Bronchial epithelial cell (primary cell): ENCODE data around the gene RBM47. TPM values are rescaled to one million over a fixed set of nuclear protein-coding genes. Genes with fewer than 3 reads are reported as not detected.

Experiments used
- DNase-seq: peaks from one replicate; pipeline ENCODE4 v3.0.0-alpha.2; 2010; ENCODE audit warnings: low read depth
- FAIRE-seq: peaks from 2 replicates; lab custom pipeline; 2011; peaks lifted over from hg19 to GRCh38; lab: Jason Lieb, UNC
- H3K27me3 ChIP-seq: 2 replicates; pipeline ENCODE4 v1.5.1; 2011; ENCODE audit warnings: low read length; ENCODE audit not compliant: control insufficient read depth, insufficient read depth
- H3K36me3 ChIP-seq: 2 replicates; pipeline ENCODE4 v1.5.1; 2011; ENCODE audit warnings: low read length; ENCODE audit not compliant: control insufficient read depth, insufficient read depth
- H3K4me3 ChIP-seq: 2 replicates; pipeline ENCODE4 v1.5.1; 2011; ENCODE audit warnings: mild to moderate bottlenecking, low read depth, low read length, control low read depth
- total RNA-seq: library from RNA; depleted of rRNA; stranded (reverse); fragments of >200 nt; gene quantifications from 2 replicates; pipeline ENCODE4 v1.2.1, GENCODE V29; 2014
- TF ChIP-seq, protein P1 (sequence below): IDR thresholded peaks from 2 replicates; pipeline ENCODE4 v1.5.1; 2011; ENCODE audit warnings: mild to moderate bottlenecking, moderate library complexity, low read length, control low read depth, inconsistent platforms; ENCODE audit not compliant: insufficient read depth, severe bottlenecking

RBM47 gene
- total RNA-seq, 1 donor from 2014 or later, result 35.0 TPM

DNA sequence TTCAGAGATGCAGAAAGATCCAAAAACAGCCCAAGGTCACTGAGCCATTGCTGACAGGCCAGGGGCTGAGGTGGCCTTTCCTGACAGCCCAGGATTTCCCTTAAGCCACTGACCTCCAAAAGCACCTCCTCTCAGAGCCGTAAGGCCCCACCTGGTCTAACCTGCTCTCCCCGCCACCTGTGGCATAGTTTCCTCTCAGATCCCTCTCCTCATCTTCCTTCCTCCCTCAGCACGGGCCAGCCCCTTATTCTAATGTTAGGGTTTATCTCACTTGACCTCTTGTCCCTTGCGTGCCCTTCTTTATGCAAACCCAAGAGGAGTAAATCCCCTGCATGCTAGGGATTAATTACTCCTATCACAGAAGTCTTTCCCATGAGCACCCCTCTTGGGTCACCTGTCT is 113.0 kb downstream of the RBM47 start:
- DNase-seq (no peak), FAIRE-seq (no peak)
- TF ChIP-seq, protein P1, sequence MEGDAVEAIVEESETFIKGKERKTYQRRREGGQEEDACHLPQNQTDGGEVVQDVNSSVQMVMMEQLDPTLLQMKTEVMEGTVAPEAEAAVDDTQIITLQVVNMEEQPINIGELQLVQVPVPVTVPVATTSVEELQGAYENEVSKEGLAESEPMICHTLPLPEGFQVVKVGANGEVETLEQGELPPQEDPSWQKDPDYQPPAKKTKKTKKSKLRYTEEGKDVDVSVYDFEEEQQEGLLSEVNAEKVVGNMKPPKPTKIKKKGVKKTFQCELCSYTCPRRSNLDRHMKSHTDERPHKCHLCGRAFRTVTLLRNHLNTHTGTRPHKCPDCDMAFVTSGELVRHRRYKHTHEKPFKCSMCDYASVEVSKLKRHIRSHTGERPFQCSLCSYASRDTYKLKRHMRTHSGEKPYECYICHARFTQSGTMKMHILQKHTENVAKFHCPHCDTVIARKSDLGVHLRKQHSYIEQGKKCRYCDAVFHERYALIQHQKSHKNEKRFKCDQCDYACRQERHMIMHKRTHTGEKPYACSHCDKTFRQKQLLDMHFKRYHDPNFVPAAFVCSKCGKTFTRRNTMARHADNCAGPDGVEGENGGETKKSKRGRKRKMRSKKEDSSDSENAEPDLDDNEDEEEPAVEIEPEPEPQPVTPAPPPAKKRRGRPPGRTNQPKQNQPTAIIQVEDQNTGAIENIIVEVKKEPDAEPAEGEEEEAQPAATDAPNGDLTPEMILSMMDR, result no peak
- no peak overlapping the region for H3K4me3 ChIP-seq
- H3K36me3 ChIP-seq, result no peaks in the 10 kb centered on the region
- no peaks in the 10 kb centered on the region for H3K27me3 ChIP-seq

DNA sequence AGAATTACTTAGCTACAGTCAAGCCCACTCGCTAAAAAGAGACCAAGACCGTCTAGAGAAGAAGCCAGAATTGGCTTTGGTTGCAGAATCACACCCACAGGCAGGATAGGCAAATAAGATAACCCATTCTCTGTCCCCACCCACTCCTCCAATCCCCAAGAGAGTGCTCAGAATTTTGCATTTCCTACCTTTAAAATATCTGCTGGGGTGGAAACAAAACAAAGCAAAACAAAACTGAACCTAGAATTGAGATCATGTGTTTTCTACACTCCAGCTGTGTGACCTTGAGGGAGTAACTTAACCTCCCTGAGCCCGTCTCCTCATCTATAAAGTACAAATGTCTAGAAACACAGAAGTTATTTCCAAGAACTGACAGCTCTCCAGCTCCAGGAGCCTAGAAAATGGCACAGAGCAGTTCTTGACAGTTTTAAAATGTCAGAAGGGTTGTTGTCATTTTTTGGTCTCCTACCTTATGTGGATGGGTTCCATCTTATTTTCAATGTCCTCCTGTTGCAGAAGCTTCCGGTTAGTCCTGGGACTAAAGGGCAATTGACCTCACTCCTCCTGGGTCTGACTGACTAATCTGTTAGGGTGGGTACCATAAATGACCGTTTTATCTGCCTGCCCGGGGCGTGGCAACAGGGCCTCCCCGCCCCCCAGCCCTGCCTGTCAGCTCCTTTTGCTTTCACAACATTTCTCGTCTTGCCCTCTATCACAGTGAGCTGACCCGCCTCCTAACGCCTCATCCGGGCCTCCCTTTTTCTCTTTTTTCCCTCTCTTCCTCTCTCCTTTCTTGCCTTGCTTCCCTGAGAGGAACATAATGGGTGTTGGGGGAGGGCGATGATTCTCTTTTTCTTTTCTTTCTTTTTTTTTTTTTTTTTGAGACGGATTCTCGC is 114.0 kb downstream of the RBM47 start:
- TF ChIP-seq, protein P1, result no peak
- DNase-seq, result peak; percentile 21
- FAIRE-seq, result no peak
- Histone ChIP-seq H3K4me3 (no peak overlapping the region), H3K27me3 (no peaks in the 10 kb centered on the region), H3K36me3 (no peaks in the 10 kb centered on the region)

DNA sequence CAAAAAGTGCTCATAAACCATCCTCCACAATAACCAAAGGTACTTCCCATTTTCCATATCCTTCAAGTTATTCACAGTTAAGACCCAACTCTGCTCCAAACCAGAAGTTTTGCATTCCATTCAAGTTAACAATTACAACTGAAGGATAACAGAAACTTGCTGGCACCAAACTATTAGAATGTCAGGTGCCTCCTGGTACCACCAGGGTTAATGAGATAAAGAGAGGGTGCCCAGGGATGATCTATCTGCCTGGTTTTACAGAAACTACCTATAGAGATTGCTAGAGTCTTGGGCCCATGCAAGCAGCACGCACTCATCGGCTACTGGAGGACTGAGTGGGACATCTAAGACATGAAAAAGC is 114.6 kb downstream of the RBM47 start:
- TF ChIP-seq, protein P1, result no peak
- DNase-seq, result peak; percentile 90
- no peak for FAIRE-seq
- Histone ChIP-seq H3K27me3 (no peaks in the 10 kb centered on the region), H3K4me3 (no peak overlapping the region), H3K36me3 (no peaks in the 10 kb centered on the region)

DNA sequence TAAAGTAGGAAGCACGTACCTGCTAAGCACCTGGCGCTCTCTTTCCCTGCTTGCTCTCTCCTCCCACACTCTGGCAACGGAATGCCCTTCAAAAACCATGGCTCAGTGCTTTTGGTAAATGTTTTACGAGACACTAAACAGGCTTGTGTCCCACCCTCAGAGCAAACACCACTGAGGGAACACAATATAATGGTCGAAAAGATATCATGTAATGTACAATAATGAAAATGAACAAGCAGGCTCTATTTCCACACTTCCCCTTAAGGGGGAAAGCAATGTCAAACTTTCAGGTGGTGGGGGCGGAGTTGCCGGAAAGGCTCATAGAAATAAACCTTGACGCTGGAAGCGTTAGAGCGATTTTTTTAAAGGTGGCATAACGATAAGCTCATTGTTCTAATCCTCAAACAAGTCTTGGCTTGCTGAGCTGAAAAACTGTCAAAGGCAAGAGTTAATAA is 115.1 kb downstream of the RBM47 start:
- FAIRE-seq (no peak), DNase-seq (no peak)
- no peaks in the 10 kb centered on the region for H3K27me3 ChIP-seq
- TF ChIP-seq, protein P1, result no peak
- peak overlapping the region; percentile 22 for H3K4me3 ChIP-seq
- no peaks in the 10 kb centered on the region for H3K36me3 ChIP-seq

DNA sequence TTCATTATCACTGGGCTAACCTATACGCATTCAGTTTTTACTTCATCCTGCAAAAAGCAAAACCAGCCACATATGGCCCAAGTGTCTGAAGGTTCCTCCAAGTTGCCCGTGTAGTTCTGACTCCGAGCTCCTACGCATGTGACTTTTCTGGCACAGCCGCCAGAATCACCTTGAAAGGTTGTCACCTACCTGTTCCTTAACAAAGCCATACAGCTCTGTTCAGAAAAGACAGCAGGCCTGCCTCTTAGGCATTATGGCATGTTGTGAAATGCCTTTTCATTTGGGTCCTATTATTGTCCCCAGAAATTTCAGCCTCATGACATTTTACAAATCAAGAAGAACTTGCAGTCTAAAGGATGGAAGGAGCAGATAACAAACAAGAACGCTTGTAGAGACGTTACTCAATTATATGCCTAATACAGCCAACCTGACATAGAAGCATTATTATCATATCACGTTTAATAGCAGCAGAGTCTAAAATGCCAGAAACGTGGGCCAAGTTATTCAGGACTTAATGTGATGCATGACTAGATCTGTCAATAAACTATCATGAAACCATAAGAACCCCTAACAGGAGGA is 118.5 kb downstream of the RBM47 start:
- Histone ChIP-seq H3K36me3 (no peaks in the 10 kb centered on the region), H3K27me3 (no peaks in the 10 kb centered on the region), H3K4me3 (no peak overlapping the region)
- TF ChIP-seq, protein P1, result no peak
- FAIRE-seq (no peak), DNase-seq (no peak)
